ENCODE results near the gene BPIFB4. TPM values are rescaled to one million over a fixed set of nuclear protein-coding genes. Genes with fewer than 3 reads are reported as not detected.

The BPIFB4 gene
- total and polyA plus RNA-seq, 2 experiments from 2014 or later, result not detected

GRCh38 chr20:33062105-33062824, 17.2 kb upstream of the BPIFB4 start:
- Histone ChIP-seq H3K27ac (no peak overlapping the region), H3K36me3 (replicated peaks; ENCODE audit: insufficient read depth, low read depth) (no peaks in the 10 kb centered on the region), H2AFZ (no peak overlapping the region), H3K4me2 (no peak overlapping the region), H3K9me3 (ENCODE audit: low read depth) (no peaks in the 10 kb centered on the region), H3K79me2 (no peaks in the 10 kb centered on the region), H3K4me1 (ENCODE audit: insufficient read depth) (no peaks in the 10 kb centered on the region), H3K9me2 (replicated peaks; ENCODE audit: insufficient read depth) (no peaks in the 10 kb centered on the region), H3K27me3 (peaks cover 3% of the 10 kb centered on the region), H3K4me3 (no peak overlapping the region), H4K20me1 (ENCODE audit: insufficient read depth, poor library complexity, severe bottlenecking) (no peaks in the 10 kb centered on the region)
- DNase-seq (ENCODE audit: low spot score), result no peak
- no peak for TF ChIP-seq EZH2phosphoT487 (IDR thresholded peaks at IDR 0.05; ENCODE audit: low read depth, severe bottlenecking, unreplicated experiment)
- TF ChIP-seq EZH2 (IDR thresholded peaks at IDR 0.05; ENCODE audit: borderline replicate concordance), result no peak
- TF ChIP-seq, protein P1, sequence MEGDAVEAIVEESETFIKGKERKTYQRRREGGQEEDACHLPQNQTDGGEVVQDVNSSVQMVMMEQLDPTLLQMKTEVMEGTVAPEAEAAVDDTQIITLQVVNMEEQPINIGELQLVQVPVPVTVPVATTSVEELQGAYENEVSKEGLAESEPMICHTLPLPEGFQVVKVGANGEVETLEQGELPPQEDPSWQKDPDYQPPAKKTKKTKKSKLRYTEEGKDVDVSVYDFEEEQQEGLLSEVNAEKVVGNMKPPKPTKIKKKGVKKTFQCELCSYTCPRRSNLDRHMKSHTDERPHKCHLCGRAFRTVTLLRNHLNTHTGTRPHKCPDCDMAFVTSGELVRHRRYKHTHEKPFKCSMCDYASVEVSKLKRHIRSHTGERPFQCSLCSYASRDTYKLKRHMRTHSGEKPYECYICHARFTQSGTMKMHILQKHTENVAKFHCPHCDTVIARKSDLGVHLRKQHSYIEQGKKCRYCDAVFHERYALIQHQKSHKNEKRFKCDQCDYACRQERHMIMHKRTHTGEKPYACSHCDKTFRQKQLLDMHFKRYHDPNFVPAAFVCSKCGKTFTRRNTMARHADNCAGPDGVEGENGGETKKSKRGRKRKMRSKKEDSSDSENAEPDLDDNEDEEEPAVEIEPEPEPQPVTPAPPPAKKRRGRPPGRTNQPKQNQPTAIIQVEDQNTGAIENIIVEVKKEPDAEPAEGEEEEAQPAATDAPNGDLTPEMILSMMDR (IDR thresholded peaks at IDR 0.05; ENCODE audit: poor library complexity), result no peak
- 71% methylated on average over 9 of the region's 9 CpGs for WGBS (ENCODE audit: low lambda C conversion rate, missing lambda C conversion rate)

GRCh38 chr20:33062825-33063149, 16.7 kb upstream of the BPIFB4 start:
- Histone ChIP-seq H3K79me2 (no peaks in the 10 kb centered on the region), H2AFZ (no peak overlapping the region), H4K20me1 (ENCODE audit: insufficient read depth, poor library complexity, severe bottlenecking) (no peaks in the 10 kb centered on the region), H3K27ac (no peak overlapping the region), H3K36me3 (replicated peaks; ENCODE audit: insufficient read depth, low read depth) (no peaks in the 10 kb centered on the region), H3K27me3 (no peaks in the 10 kb centered on the region), H3K9me2 (replicated peaks; ENCODE audit: insufficient read depth) (no peaks in the 10 kb centered on the region), H3K4me2 (no peak overlapping the region), H3K9me3 (ENCODE audit: low read depth) (no peaks in the 10 kb centered on the region), H3K4me1 (ENCODE audit: insufficient read depth) (no peaks in the 10 kb centered on the region), H3K4me3 (no peak overlapping the region)
- no peak for DNase-seq (ENCODE audit: low spot score)
- WGBS (ENCODE audit: low lambda C conversion rate, missing lambda C conversion rate), result 88% methylated on average over 1 of the region's 1 CpG
- no peak for TF ChIP-seq EZH2 (IDR thresholded peaks at IDR 0.05; ENCODE audit: borderline replicate concordance)
- TF ChIP-seq, protein P1 (IDR thresholded peaks at IDR 0.05; ENCODE audit: poor library complexity), result no peak
- TF ChIP-seq EZH2phosphoT487 (IDR thresholded peaks at IDR 0.05; ENCODE audit: low read depth, severe bottlenecking, unreplicated experiment), result no peak

- TF ChIP-seq EZH2phosphoT487 (IDR thresholded peaks at IDR 0.05; ENCODE audit: low read depth, severe bottlenecking, unreplicated experiment) (no peak), EZH2 (IDR thresholded peaks at IDR 0.05; ENCODE audit: borderline replicate concordance) (no peak)
- TF ChIP-seq, protein P1 (IDR thresholded peaks at IDR 0.05; ENCODE audit: poor library complexity), result no peak
- H3K4me2 ChIP-seq, result no peak overlapping the region
- H3K27me3 ChIP-seq, result no peaks in the 10 kb centered on the region
- no peak overlapping the region for H3K4me3 ChIP-seq
- H2AFZ ChIP-seq, result no peak overlapping the region
- H3K27ac ChIP-seq, result no peak overlapping the region
- no peaks in the 10 kb centered on the region for H3K4me1 ChIP-seq (ENCODE audit: insufficient read depth)
- no peaks in the 10 kb centered on the region for H4K20me1 ChIP-seq (ENCODE audit: insufficient read depth, poor library complexity, severe bottlenecking)
- no peaks in the 10 kb centered on the region for H3K9me2 ChIP-seq (replicated peaks; ENCODE audit: insufficient read depth)
- no peaks in the 10 kb centered on the region for H3K36me3 ChIP-seq (replicated peaks; ENCODE audit: insufficient read depth, low read depth)
- no peaks in the 10 kb centered on the region for H3K9me3 ChIP-seq (ENCODE audit: low read depth)
- H3K79me2 ChIP-seq, result no peaks in the 10 kb centered on the region
- no peak for DNase-seq (ENCODE audit: low spot score)
- 93% methylated on average over 6 of the region's 6 CpGs for WGBS (ENCODE audit: low lambda C conversion rate, missing lambda C conversion rate)
These were observed 16.2 kb upstream of the BPIFB4 start for GRCh38 chr20:33063271-33063670.

Measured in hepatocyte (in vitro differentiated cells).